Measurements from ENCODE around the gene RSRC1. TPM values are rescaled to one million over a fixed set of nuclear protein-coding genes. Genes with fewer than 3 reads are reported as not detected.

The RSRC1 gene
- total RNA-seq, 1 donor from 2014 or later = 36.9 TPM

- no peak for DNase-seq (ENCODE audit: low read depth, low spot score)
- Mint-ChIP-seq H3K36me3 (ENCODE audit: low read depth) (peaks cover 45% of the 10 kb centered on the region), H3K27me3 (ENCODE audit: low read depth) (no peaks in the 10 kb centered on the region), H3K27ac (ENCODE audit: unreplicated experiment) (no peak overlapping the region), H3K4me1 (no peaks in the 10 kb centered on the region), H3K4me3 (no peak overlapping the region), H3K9me3 (peaks cover 30% of the 10 kb centered on the region)
- TF ChIP-seq CTCF (conservative IDR thresholded peaks at IDR 0.05) = no peak
Measured at GRCh38 chr3:158200955-158201354, 91.1 kb downstream of the RSRC1 start.

DNA sequence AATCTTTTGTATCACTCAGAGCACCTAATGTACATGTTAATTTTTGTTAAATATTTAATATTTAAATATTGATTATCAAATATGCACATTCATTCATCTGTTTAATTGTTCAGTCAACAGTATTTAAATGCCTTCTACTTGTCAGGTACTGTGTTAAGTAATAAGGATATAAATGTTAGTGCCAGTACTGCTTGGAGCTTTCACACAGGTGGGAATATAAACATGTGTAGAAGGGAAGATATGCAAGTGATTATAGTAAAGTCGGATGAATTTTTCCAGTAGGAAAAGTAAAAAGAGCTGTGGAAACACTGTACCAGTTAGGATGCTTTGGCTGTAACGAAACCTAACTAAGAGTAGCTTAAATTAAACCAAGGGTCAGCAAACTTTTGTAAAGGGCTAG lies 95.4 kb downstream of the RSRC1 start:
- Mint-ChIP-seq H3K27me3 (ENCODE audit: low read depth) (no peaks in the 10 kb centered on the region), H3K4me3 (no peak overlapping the region), H3K9me3 (peaks cover 10% of the 10 kb centered on the region), H3K4me1 (no peaks in the 10 kb centered on the region), H3K27ac (ENCODE audit: unreplicated experiment) (no peak overlapping the region), H3K36me3 (ENCODE audit: low read depth) (peaks cover 18% of the 10 kb centered on the region)
- no peak for DNase-seq (ENCODE audit: low read depth, low spot score)
- TF ChIP-seq CTCF (conservative IDR thresholded peaks at IDR 0.05) = no peak

DNA sequence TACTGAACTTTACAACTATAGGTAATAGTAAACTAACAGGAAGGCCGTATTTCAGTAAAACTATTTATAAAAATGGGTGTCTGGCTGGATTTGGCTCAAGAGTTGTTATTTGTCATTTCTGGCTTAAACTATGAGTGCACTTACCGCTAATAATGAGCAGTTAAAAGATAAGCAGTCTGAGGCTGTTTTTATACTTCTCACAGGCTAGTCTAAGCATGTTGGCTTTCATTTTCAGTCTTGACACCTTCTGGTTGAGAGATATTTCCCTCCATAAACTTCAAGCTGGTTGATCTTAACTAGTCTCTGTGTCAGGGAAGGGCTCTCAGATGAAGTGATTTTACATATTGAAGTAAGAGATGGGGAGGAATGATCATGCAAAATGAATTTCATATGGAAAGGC lies 96.1 kb downstream of the RSRC1 start:
- no peak for TF ChIP-seq CTCF (conservative IDR thresholded peaks at IDR 0.05)
- no peaks in the 10 kb centered on the region for H3K4me1 Mint-ChIP-seq
- no peak for DNase-seq (ENCODE audit: low read depth, low spot score)
- no peaks in the 10 kb centered on the region for H3K27me3 Mint-ChIP-seq (ENCODE audit: low read depth)
- peaks cover 7% of the 10 kb centered on the region for H3K9me3 Mint-ChIP-seq
- peaks cover 12% of the 10 kb centered on the region for H3K36me3 Mint-ChIP-seq (ENCODE audit: low read depth)
- H3K27ac Mint-ChIP-seq (ENCODE audit: unreplicated experiment) = no peak overlapping the region
- H3K4me3 Mint-ChIP-seq = no peak overlapping the region

DNA sequence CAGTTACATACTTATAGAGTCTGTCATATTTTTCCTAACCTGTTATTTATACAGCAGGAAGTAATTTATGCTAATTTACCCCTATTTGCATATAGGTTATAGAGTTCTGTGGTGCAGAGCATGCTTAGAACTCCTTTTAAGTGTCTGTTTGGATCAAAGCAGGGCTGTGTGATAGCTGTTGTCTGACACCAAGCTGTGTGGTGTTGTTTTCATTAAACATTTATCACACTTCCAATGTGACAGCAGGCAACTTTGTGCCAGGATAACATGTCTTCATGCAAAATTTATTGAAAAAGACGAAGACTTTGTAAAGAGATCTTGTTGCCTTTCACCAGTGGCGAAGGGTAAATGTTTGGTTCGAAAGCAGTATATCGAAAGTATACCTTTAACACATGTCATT lies 100.2 kb downstream of the RSRC1 start:
- no peak overlapping the region for H3K4me3 Mint-ChIP-seq
- no peaks in the 10 kb centered on the region for H3K36me3 Mint-ChIP-seq (ENCODE audit: low read depth)
- no peaks in the 10 kb centered on the region for H3K9me3 Mint-ChIP-seq
- H3K27me3 Mint-ChIP-seq (ENCODE audit: low read depth) = no peaks in the 10 kb centered on the region
- no peak overlapping the region for H3K27ac Mint-ChIP-seq (ENCODE audit: unreplicated experiment)
- DNase-seq (ENCODE audit: low read depth, low spot score) = no peak
- H3K4me1 Mint-ChIP-seq = no peaks in the 10 kb centered on the region
- no peak for TF ChIP-seq CTCF (conservative IDR thresholded peaks at IDR 0.05)

- no peak for TF ChIP-seq CTCF (conservative IDR thresholded peaks at IDR 0.05)
- no peaks in the 10 kb centered on the region for H3K36me3 Mint-ChIP-seq (ENCODE audit: low read depth)
- peaks cover 3% of the 10 kb centered on the region for H3K9me3 Mint-ChIP-seq
- H3K27ac Mint-ChIP-seq (ENCODE audit: unreplicated experiment) = no peak overlapping the region
- DNase-seq (ENCODE audit: low read depth, low spot score) = no peak
- H3K4me1 Mint-ChIP-seq = no peaks in the 10 kb centered on the region
- no peaks in the 10 kb centered on the region for H3K27me3 Mint-ChIP-seq (ENCODE audit: low read depth)
- H3K4me3 Mint-ChIP-seq = no peak overlapping the region
Measured at GRCh38 chr3:158213461-158213860, 103.6 kb downstream of the RSRC1 start.

DNA sequence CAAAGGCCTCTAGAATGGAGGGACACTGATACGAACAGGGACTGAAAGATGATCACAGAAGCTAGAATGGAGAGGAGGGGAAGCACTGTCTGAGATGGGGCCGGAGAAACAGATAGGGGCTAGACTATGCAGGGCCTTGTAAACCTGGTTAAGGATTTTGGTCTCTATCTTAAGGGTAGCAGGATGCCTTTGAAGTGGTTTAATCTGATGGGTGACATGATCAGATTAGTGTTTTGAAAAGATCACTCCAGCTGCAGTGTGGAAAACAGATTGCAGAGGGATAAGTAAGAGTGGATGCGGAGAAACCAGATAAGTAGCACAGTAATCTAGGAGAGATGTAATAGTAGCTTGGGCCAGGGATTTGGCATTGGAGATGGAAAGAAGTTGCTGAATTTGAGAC lies 108.1 kb downstream of the RSRC1 start:
- no peaks in the 10 kb centered on the region for H3K36me3 Mint-ChIP-seq (ENCODE audit: low read depth)
- no peak overlapping the region for H3K4me3 Mint-ChIP-seq
- no peaks in the 10 kb centered on the region for H3K27me3 Mint-ChIP-seq (ENCODE audit: low read depth)
- no peak for TF ChIP-seq CTCF (conservative IDR thresholded peaks at IDR 0.05)
- H3K27ac Mint-ChIP-seq (ENCODE audit: unreplicated experiment) = no peak overlapping the region
- peaks cover 3% of the 10 kb centered on the region for H3K9me3 Mint-ChIP-seq
- H3K4me1 Mint-ChIP-seq = no peaks in the 10 kb centered on the region
- no peak for DNase-seq (ENCODE audit: low read depth, low spot score)

All from neural crest cell (in vitro differentiated cells).